Mucosa of rectum (tissue), 2 donors: ENCODE results near the gene SRI.
A peak's percentile ranks its signal among the peaks of the same experiment; 100 is the strongest.

Experiments used
- H3K27ac ChIP-seq, 2 donors: one replicate each; pipeline ENCODE4 v1.7.0; 2013; ENCODE audit warnings: inconsistent platforms in 2 of 2, low read depth in 2 of 2, low read length in 2 of 2
- H3K27me3 ChIP-seq, 2 donors: one replicate each; pipeline ENCODE4 v1.7.0; 2013; ENCODE audit warnings: low read length in 2 of 2; ENCODE audit not compliant: control insufficient read depth in 2 of 2, insufficient read depth in 2 of 2
- H3K36me3 ChIP-seq, 2 donors: one replicate each; pipeline ENCODE4 v1.7.0; 2013; ENCODE audit warnings: low read length in 2 of 2; ENCODE audit not compliant: control insufficient read depth in 2 of 2, insufficient read depth in 2 of 2
- H3K4me1 ChIP-seq, 2 donors: one replicate each; pipeline ENCODE4 v1.7.0; 2013; ENCODE audit warnings: low read length in 2 of 2, mild to moderate bottlenecking in 1 of 2; ENCODE audit not compliant: control insufficient read depth in 2 of 2, insufficient read depth in 2 of 2
- H3K4me3 ChIP-seq, 2 donors: one replicate each; pipeline ENCODE4 v1.7.0; 2013; ENCODE audit warnings: low read length in 2 of 2
- H3K9ac ChIP-seq, 2 donors: one replicate each; pipeline ENCODE4 v1.7.0; 2013; ENCODE audit warnings: low read length in 2 of 2, low read depth in 1 of 2, mild to moderate bottlenecking in 1 of 2
- H3K9me3 ChIP-seq, 2 donors: one replicate each; pipeline ENCODE4 v1.7.0; 2013; ENCODE audit warnings: low read length in 2 of 2; ENCODE audit not compliant: control insufficient read depth in 2 of 2
- donor health status: healthy.
- donor health status: Normal muscosa, but diverticular disease.

The SRI gene

DNA sequence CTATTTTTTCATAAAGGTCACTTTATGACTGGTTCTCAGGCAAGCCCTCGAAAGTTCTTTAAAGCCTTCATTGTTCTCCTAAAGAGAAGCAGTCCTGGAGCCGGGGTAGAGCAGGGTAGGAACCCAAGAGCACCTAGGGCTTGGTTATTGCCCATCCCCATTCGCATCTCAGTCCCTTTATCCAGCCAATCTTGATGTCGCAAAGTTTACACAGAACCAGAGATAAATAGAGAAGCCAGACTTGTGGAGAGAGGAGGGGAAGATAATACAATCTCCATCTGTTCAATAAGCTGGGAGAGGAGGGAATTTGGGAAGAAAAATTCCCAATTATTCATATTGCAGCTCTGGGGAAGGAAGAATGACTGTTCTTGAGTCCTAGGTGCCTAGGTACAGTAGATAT lies 6.4 kb upstream of the SRI start:
- Histone ChIP-seq H3K4me1 (peaks cover 10 to 13% of the 10 kb centered on the region in 2 donors), H3K27ac (peak overlapping the region; percentile 78 to 88), H3K4me3 (peak overlapping the region; percentile 59 to 84), H3K9ac (peak overlapping the region; percentile 61 to 71), H3K9me3 (no peaks in the 10 kb centered on the region), H3K36me3 (no peaks in the 10 kb centered on the region), H3K27me3 (no peaks in the 10 kb centered on the region)

DNA sequence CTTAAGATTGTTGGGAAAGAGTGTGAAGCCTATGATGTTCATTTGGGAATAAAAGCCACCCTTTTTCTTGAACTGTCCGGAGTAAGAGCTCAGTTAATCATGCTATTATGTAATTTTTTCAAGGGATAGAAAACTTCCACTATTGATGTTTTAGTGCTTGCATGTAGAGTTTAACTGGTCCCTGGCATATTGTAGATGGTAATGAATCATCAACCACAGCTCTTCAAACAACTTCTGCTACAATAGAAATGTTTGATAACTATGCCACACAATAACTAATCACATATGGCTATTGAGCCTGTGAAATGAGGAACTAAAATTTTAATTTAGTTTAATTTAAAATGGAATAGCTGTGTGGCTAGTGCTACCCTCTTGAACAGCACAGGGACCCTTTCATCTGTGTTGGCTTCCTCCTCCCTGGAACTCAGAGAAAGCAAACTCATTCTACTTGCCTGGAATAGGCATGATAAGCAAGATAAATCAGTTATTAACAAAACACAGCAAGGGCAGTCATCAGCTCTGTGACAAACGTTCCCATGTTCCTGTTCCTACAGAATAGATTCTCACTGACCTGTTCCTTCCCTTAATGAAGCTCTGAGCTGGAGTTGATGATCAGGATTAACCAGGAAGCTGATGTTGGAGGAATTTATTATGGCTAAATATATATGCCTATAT lies 4.9 kb upstream of the SRI start:
- H3K4me3 ChIP-seq = peak overlapping the region; percentile 59 to 84
- no peaks in the 10 kb centered on the region for H3K9me3 ChIP-seq
- H3K4me1 ChIP-seq = peaks cover 7 to 10% of the 10 kb centered on the region in 2 donors
- H3K27ac ChIP-seq = peak overlapping the region; percentile 78 to 88
- no peaks in the 10 kb centered on the region for H3K36me3 ChIP-seq
- peak overlapping the region; percentile 54 to 61 for H3K9ac ChIP-seq
- no peaks in the 10 kb centered on the region for H3K27me3 ChIP-seq

DNA sequence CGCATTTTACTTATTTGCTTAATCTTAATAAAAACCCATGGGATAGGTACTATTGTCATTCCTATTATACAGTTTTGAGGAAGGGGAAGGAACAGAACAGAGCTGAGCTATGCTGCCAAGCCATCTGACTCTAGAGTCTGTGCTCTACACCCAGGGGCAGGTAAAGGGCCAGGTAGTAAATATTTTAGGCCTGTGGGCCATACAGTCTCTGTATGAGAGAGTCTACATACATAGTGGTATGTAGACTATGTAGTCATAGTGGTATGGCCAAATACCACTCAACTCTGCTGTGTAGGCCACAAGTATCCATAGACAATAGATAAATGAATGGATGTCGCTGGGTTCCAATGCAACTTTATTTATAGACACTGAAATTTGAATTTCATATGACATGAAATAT lies 3.4 kb upstream of the SRI start:
- Histone ChIP-seq H3K27me3 (no peaks in the 10 kb centered on the region), H3K4me1 (peaks cover 16 to 17% of the 10 kb centered on the region in 2 donors), H3K9me3 (no peaks in the 10 kb centered on the region), H3K9ac (no peak overlapping the region), H3K36me3 (no peaks in the 10 kb centered on the region), H3K27ac (no peak overlapping the region), H3K4me3 (peak overlapping the region in 1 of 2 donors; percentile 84)

DNA sequence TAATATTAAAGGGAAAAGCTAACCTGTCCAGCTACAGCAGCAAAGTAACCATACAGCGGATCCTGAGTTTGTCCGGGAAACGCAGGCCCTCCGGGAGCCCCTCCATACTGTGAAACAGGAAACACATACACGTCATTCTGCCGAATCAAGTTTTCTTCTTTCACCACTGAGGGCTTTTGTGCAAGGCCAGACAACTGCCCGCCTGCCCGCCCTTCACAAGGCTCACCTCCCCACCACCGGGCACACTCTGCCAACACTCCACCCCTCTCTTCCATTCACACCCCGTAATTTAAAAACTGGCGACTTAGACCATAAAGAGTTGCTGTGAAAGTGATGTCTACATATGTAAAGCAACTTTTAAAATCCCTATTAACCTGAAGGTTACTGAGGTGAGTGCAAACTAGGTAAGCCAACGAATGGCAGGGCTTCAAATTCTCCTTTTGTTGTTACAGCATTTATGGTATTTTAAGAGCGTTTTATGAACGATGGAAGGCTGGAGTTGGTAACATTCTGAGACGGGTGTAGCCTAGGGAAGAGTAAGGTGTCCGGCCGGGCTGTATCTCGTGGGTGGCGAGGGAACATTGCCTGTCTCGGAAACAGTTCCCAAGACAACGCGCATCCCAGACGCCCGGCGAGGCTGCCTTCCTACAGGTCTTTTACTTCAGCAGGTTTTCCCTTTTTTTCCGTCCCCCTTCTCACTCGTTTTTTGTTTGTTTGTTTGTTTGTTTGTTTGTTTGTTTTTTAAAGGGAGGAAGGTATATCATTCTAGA lies 817 bp downstream of the SRI start:
- Histone ChIP-seq H3K36me3 (peaks cover 17 to 31% of the 10 kb centered on the region in 2 donors), H3K9ac (peak overlapping the region; percentile 96 to 98), H3K27ac (peak overlapping the region; percentile 92), H3K27me3 (no peaks in the 10 kb centered on the region), H3K9me3 (no peaks in the 10 kb centered on the region), H3K4me1 (peaks cover 17 to 20% of the 10 kb centered on the region in 2 donors), H3K4me3 (peak overlapping the region; percentile 78 to 96)

DNA sequence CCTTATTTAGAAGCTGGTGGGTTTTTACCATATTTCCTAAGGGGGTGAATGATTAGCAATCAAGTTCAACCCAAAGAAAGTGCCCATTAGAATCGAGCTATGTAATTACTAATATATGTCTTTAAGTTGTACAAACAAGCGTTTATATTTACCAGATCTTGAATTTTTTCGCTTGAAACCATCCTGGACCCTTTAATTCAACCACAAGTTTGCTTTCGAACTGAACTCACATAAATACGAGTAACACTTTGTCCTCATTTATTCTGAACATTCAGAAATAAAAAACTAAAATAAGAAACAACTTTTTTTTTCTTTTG lies 1.5 kb downstream of the SRI start:
- Histone ChIP-seq H3K4me3 (peak overlapping the region; percentile 78 to 96), H3K36me3 (peaks cover 22 to 36% of the 10 kb centered on the region in 2 donors), H3K27ac (peak overlapping the region; percentile 92), H3K27me3 (no peaks in the 10 kb centered on the region), H3K4me1 (peaks cover 17% of the 10 kb centered on the region in 2 donors), H3K9me3 (no peaks in the 10 kb centered on the region), H3K9ac (peak overlapping the region; percentile 96 to 98)

DNA sequence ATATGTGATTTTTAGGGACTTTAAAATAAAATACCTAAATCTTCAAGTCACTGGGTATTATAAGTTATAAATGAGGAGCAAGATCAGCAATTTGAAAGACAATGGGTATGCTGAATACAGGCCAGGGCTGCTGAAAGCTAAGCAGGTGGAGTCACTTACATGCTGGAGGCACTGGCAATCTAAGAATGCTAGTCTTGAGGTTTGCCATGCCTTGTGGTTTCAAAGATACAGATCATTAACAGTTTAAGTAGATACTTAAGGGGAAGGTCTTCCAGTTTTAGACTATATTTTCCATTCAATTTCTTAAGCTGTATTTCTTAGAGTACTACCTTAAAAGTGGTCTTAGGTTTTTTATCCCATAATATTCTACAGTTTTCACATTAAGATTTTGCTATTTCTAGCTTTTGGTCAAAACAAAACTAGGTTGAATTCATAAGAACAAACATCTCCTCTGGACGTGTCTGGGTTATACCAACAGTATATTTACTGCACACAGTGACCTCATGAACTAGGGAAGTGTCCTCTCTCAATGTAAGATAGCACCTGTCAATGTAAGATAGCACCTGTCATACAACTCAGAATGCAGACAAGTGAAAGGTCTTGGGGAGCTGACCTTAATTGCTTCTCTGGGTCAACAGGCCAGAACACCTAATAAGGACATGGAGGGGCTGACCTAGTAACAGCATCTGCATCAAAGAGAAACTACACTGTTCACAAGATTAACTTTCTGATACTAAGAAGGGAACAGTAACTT lies 2.0 kb downstream of the SRI start:
- peak overlapping the region; percentile 92 for H3K27ac ChIP-seq
- H3K4me1 ChIP-seq = peaks cover 15 to 17% of the 10 kb centered on the region in 2 donors
- no peaks in the 10 kb centered on the region for H3K9me3 ChIP-seq
- H3K9ac ChIP-seq = peak overlapping the region; percentile 26 to 98
- peak overlapping the region; percentile 78 to 96 for H3K4me3 ChIP-seq
- peaks cover 27 to 41% of the 10 kb centered on the region in 2 donors for H3K36me3 ChIP-seq
- no peaks in the 10 kb centered on the region for H3K27me3 ChIP-seq

DNA sequence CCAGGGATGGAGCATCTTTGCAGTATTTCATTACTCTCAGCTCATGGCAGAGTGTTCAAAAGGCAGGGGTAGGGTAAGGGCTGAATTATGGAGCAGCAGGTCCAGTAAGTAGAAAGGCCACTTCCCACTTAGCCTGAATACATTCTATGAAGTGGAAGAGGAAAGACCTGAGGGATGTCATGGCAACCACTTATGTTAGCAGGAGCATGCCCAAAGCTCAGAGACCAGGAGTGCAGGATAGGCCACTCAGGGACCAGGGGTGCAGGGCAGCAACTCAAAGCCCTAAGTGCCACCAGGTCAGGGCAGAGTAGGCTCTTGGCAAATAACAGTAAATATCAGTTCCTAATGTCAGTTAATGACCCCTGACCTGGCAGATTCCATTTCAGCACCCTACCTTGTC lies 3.6 kb downstream of the SRI start:
- Histone ChIP-seq H3K4me1 (peaks cover 14 to 17% of the 10 kb centered on the region in 2 donors), H3K36me3 (peaks cover 42 to 44% of the 10 kb centered on the region in 2 donors), H3K27me3 (no peaks in the 10 kb centered on the region), H3K4me3 (no peak overlapping the region), H3K9ac (no peak overlapping the region), H3K9me3 (no peaks in the 10 kb centered on the region), H3K27ac (no peak overlapping the region)

DNA sequence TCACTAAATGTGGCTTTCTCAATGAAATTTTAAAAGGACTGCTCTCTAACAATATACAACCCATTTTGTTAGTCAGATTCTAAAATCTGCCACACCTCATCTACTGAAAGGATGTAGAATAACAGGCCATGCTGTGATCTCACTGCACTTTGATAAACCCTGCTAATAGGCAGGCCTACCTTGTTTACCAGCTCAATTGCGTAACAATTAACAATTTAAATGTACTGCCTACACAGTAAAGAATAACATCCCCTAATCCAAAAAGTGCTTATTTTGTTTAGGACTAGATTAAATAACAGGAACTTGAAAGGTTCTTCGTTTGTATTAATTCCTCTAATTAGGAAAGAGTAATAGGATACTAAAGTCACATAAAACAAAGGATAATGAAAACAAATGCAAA lies 4.5 kb downstream of the SRI start:
- no peak overlapping the region for H3K4me3 ChIP-seq
- no peaks in the 10 kb centered on the region for H3K27me3 ChIP-seq
- no peak overlapping the region for H3K9ac ChIP-seq
- no peaks in the 10 kb centered on the region for H3K9me3 ChIP-seq
- H3K27ac ChIP-seq = no peak overlapping the region
- peaks cover 46 to 49% of the 10 kb centered on the region in 2 donors for H3K36me3 ChIP-seq
- H3K4me1 ChIP-seq = peaks cover 12 to 17% of the 10 kb centered on the region in 2 donors

DNA sequence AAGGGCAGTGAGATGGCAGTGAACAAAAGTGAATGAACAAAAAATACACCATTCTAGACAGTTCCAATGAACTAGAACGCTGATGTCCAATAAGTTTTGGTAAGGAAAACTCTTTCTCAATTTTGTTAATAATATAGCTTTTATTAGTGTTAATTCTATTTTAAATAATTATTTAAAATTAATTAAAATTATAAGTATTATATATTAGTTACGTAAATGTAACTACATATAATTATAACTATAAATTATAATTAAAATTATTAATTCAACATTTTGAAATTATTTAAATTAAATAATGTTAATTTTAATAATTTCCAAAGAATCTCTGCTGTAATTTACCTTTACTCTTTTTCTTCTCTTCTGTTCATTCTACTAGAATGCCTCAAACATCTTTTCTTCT lies 5.4 kb downstream of the SRI start:
- H3K4me1 ChIP-seq = peaks cover 12 to 17% of the 10 kb centered on the region in 2 donors
- H3K9ac ChIP-seq = no peak overlapping the region
- peaks cover 52 to 56% of the 10 kb centered on the region in 2 donors for H3K36me3 ChIP-seq
- H3K9me3 ChIP-seq = no peaks in the 10 kb centered on the region
- no peaks in the 10 kb centered on the region for H3K27me3 ChIP-seq
- no peak overlapping the region for H3K4me3 ChIP-seq
- H3K27ac ChIP-seq = no peak overlapping the region

DNA sequence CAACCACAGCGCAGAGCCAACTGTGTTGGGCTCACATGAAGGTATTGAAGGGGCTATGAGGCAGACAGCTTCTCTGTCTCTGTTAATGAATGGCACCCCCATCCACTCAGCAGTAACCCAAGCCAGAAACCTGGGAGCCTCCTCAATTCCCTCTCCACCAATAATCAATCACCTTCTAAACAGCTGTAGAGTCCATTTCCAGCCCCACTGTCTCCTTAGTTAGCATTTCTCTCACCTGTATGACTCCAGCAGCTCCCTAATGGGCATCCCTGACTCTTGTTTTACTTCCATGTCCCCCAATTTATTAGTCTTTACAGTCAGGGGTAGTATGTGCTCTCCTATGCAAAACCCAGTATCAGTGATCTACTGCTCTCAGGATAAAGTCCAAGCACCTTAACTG lies 6.9 kb downstream of the SRI start:
- Histone ChIP-seq H3K9ac (no peak overlapping the region), H3K4me1 (peaks cover 5% of the 10 kb centered on the region in 2 donors), H3K27ac (no peak overlapping the region), H3K36me3 (peaks cover 64 to 70% of the 10 kb centered on the region in 2 donors), H3K9me3 (no peaks in the 10 kb centered on the region), H3K4me3 (no peak overlapping the region), H3K27me3 (no peaks in the 10 kb centered on the region)
